Motor neuron (in vitro differentiated cells): ENCODE measurements around the gene HIGD1A. TPM values are rescaled to one million over a fixed set of nuclear protein-coding genes. Genes with fewer than 3 reads are reported as not detected.

Experiments used
- total RNA-seq, 8 experiments: library from RNA; unstranded; fragments of 300-600 nt; gene quantifications; 2 replicates each; pipeline versions ENCODE4 v1.2.3 to v1.2.4, GENCODE V29; 2022

The HIGD1A gene
- total RNA-seq, 8 experiments from 2014 or later = 126 to 236 (median 151) TPM

Other genes with a start within 250 kb of the HIGD1A start
- gene SEC22C, start 222.5 kb downstream of the HIGD1A start, total RNA-seq = 10 to 100 TPM; 26.5 to 56.6 (median 32.5) TPM
- 10 to 100 TPM; 20.0 to 41.6 (median 33.1) TPM for gene SS18L2, start 213.6 kb downstream of the HIGD1A start, total RNA-seq
- 100 to 1,000 TPM in 2 of 8 experiments, 10 to 100 TPM in 6; 44.4 to 140 (median 76.5) TPM for gene NKTR, start 203.8 kb downstream of the HIGD1A start, total RNA-seq
- gene ZBTB47, start 150.8 kb downstream of the HIGD1A start, total RNA-seq = 10 to 100 TPM in 3 of 8 experiments, 1 to 10 TPM in 5; 3.3 to 20.7 (median 7.7) TPM
- gene KLHL40, start 119.0 kb downstream of the HIGD1A start, total RNA-seq = under 1 TPM in 3 of 8 experiments, not detected in 5; 0.05 to 0.38 (median 0.15) TPM
- 1 to 10 TPM in 3 of 8 experiments, under 1 TPM in 3, not detected in 2; 0.22 to 2.6 (median 1.2) TPM for gene HHATL, start 101.7 kb downstream of the HIGD1A start, total RNA-seq
- 10 to 100 TPM in 1 of 8 experiments, 1 to 10 TPM in 7; 1.0 to 18.8 (median 1.5) TPM for gene CCDC13, start 31.2 kb downstream of the HIGD1A start, total RNA-seq
- under 1 TPM in 7 of 8 experiments, not detected in 1; 0.31 to 0.87 (median 0.38) TPM for gene ACKR2, start 5.0 kb upstream of the HIGD1A start, total RNA-seq
- under 1 TPM in 7 of 8 experiments, not detected in 1; 0.05 to 0.81 (median 0.14) TPM for gene CYP8B1, start 71.4 kb upstream of the HIGD1A start, total RNA-seq
- 10 to 100 TPM in 1 of 8 experiments, 1 to 10 TPM in 5, under 1 TPM in 1, not detected in 1; 0.35 to 10.3 (median 6.3) TPM for gene ZNF662, start 101.7 kb upstream of the HIGD1A start, total RNA-seq
- 1 to 10 TPM in 3 of 8 experiments, under 1 TPM in 5; 0.18 to 4.3 (median 0.85) TPM for gene GASK1A, start 174.8 kb upstream of the HIGD1A start, total RNA-seq